Tibial nerve (tissue), 4 donors: ENCODE data around the gene EFNA5.

Source experiments
- CTCF ChIP-seq, 5 experiments: fragments of 200-600 bp in 3 of 5; fragments of 450-650 bp in 2 of 5; sonication (generic) in 3 of 5; IDR thresholded peaks; one replicate each; pipeline ENCODE4 v1.5.1; 2016 to 2019; ENCODE audit warnings: antibody characterized with exemption in 5 of 5, mild to moderate bottlenecking in 3 of 5, moderate library complexity in 2 of 5
- EP300 ChIP-seq, 2 donors: sonication (generic); formaldehyde crosslinking; IDR thresholded peaks; one replicate each; pipeline ENCODE4 v1.6.1; 2017; ENCODE audit warnings: antibody characterized with exemption in 2 of 2, mild to moderate bottlenecking in 1 of 2
- POLR2A ChIP-seq, 2 donors: fragments of 450-650 bp; IDR thresholded peaks; one replicate each; pipeline ENCODE4 v1.6.1; 2017; ENCODE audit warnings: antibody characterized with exemption in 2 of 2, mild to moderate bottlenecking in 2 of 2, moderate library complexity in 2 of 2

- TF ChIP-seq CTCF (IDR thresholded peaks at IDR 0.05) (no peak), POLR2A (IDR thresholded peaks at IDR 0.05) (no peak), EP300 (IDR thresholded peaks at IDR 0.05) (no peak)
Observed at GRCh38 chr5:107486489-107486888, 184.2 kb downstream of the EFNA5 start.
